IMR-90 (cell line): Measurements from ENCODE around the gene ZNRF3. TPM values are rescaled to one million over a fixed set of nuclear protein-coding genes. Genes with fewer than 3 reads are reported as not detected.

Experiments used
- ATAC-seq: fragments of 200-7000 bp; cut with Tn5 transposase; 2 replicates; pipeline ENCODE4 v1.9.1; 2020; ENCODE audit warnings: low read depth, mild to moderate bottlenecking, moderate library complexity
- BruUV-seq: library from RNA; stranded (reverse); fragments of 400-500 nt; replicated peaks from 2 replicates; lab custom pipeline; 2021; lab: Mats Ljungman, UMichigan
- CTCF ChIA-PET: fragments of 300-600 bp; formaldehyde crosslinking; extraction: SDS; loops from one replicate; lab custom pipeline; 2021; ENCODE audit warnings: antibody characterized with exemption; lab: Yijun Ruan, JAX
- POLR2A ChIA-PET: fragments of 300-600 bp; sonication (Branson Sonifier 250); formaldehyde crosslinking; loops from one replicate; lab custom pipeline; 2022; ENCODE audit warnings: antibody characterized with exemption; ENCODE audit not compliant: unreplicated experiment; lab: Charles Lee
- DNase-seq: peaks from one replicate; pipeline ENCODE4 v3.0.0; 2013
- H2AFZ ChIP-seq: replicated peaks from 2 replicates; pipeline ENCODE3; 2013; ENCODE audit warnings: low read length, mild to moderate bottlenecking; ENCODE audit not compliant: poor library complexity
- H2AK5ac ChIP-seq: 2 replicates; pipeline ENCODE4 v1.6.1; 2013; ENCODE audit warnings: low read depth, low read length, inconsistent platforms
- H2AK9ac ChIP-seq: replicated peaks from 2 replicates; pipeline ENCODE3; 2013; ENCODE audit warnings: mild to moderate bottlenecking, low read depth, low read length, moderate library complexity; ENCODE audit not compliant: poor library complexity
- H2BK120ac ChIP-seq: 2 replicates; pipeline ENCODE4 v1.6.1; 2013; ENCODE audit warnings: low read depth, low read length, inconsistent platforms
- H2BK15ac ChIP-seq: 3 replicates; pipeline ENCODE4 v1.6.1; 2013; ENCODE audit warnings: low read depth, low read length, inconsistent platforms
- H2BK20ac ChIP-seq: 2 replicates; pipeline ENCODE4 v1.6.1; 2013; ENCODE audit warnings: low read depth, mild to moderate bottlenecking, inconsistent platforms, low read length, moderate library complexity
- H2BK5ac ChIP-seq: 2 replicates; pipeline ENCODE4 v1.6.1; 2013; ENCODE audit warnings: mild to moderate bottlenecking, low read depth, low read length, inconsistent platforms; ENCODE audit not compliant: poor library complexity, severe bottlenecking
- H3K14ac ChIP-seq: replicated peaks from 2 replicates; pipeline ENCODE4 v1.6.1; 2013; ENCODE audit warnings: low read depth, low read length, inconsistent platforms
- H3K18ac ChIP-seq: 2 replicates; pipeline ENCODE4 v1.6.1; 2013; ENCODE audit warnings: low read depth, low read length, control low read depth
- H3K23ac ChIP-seq: 2 replicates; pipeline ENCODE4 v1.6.1; 2013; ENCODE audit warnings: low read depth, low read length, inconsistent platforms
- H3K27ac ChIP-seq: 2 replicates; pipeline ENCODE4 v1.5.1; 2013; ENCODE audit warnings: mild to moderate bottlenecking, control low read depth, low read length; ENCODE audit not compliant: insufficient read depth
- H3K27me3 ChIP-seq: 2 replicates; pipeline ENCODE4 v1.6.1; 2013; ENCODE audit warnings: low read length; ENCODE audit not compliant: control insufficient read depth, insufficient read depth
- H3K36me3 ChIP-seq: 2 replicates; pipeline ENCODE4 v1.6.1; 2013; ENCODE audit warnings: low read length, mixed read lengths; ENCODE audit not compliant: control insufficient read depth, insufficient read depth
- H3K4ac ChIP-seq: 2 replicates; pipeline ENCODE4 v1.6.1; 2013; ENCODE audit warnings: low read depth, low read length, inconsistent platforms
- H3K4me1 ChIP-seq: 2 replicates; pipeline ENCODE4 v1.6.1; 2013; ENCODE audit warnings: low read length, mixed read lengths; ENCODE audit not compliant: control insufficient read depth, insufficient read depth
- H3K4me2 ChIP-seq: 2 replicates; pipeline ENCODE4 v1.6.1; 2013; ENCODE audit warnings: low read depth, mild to moderate bottlenecking, control low read depth, low read length, moderate library complexity
- H3K4me3 ChIP-seq: 2 replicates; pipeline ENCODE4 v1.5.1; 2013; ENCODE audit warnings: low read depth, mild to moderate bottlenecking, control low read depth, low read length, moderate library complexity; ENCODE audit not compliant: insufficient read depth
- H3K56ac ChIP-seq: 2 replicates; pipeline ENCODE4 v1.6.1; 2013; ENCODE audit warnings: low read length, inconsistent platforms; ENCODE audit not compliant: insufficient read depth; ENCODE audit errors: extremely low read depth
- H3K79me1 ChIP-seq, 2 experiments: 2 replicates each; pipeline ENCODE4 v1.6.1; 2013; ENCODE audit warnings: low read length in 2 of 2, inconsistent platforms in 1 of 2, low read depth in 1 of 2
- H3K9ac ChIP-seq: 2 replicates; pipeline ENCODE4 v1.6.1; 2013; ENCODE audit warnings: low read depth, low read length, control low read depth
- H3K9me1 ChIP-seq: 2 replicates; pipeline ENCODE4 v1.6.1; 2013; ENCODE audit warnings: low read length, inconsistent platforms; ENCODE audit not compliant: insufficient read depth
- H3K9me3 ChIP-seq: 2 replicates; pipeline ENCODE4 v1.6.1; 2013; ENCODE audit warnings: low read length; ENCODE audit not compliant: control insufficient read depth, insufficient read depth
- H4K20me1 ChIP-seq: 2 replicates; pipeline ENCODE4 v1.6.1; 2013; ENCODE audit warnings: low read length, inconsistent platforms; ENCODE audit not compliant: insufficient read depth
- H4K5ac ChIP-seq: 2 replicates; pipeline ENCODE4 v1.6.1; 2013; ENCODE audit warnings: mild to moderate bottlenecking, low read depth, low read length, control low read depth
- H4K8ac ChIP-seq, 2 experiments: 2 replicates each; pipeline ENCODE4 v1.6.1; 2013; ENCODE audit warnings: low read depth in 2 of 2, low read length in 2 of 2, control low read depth in 1 of 2, inconsistent platforms in 1 of 2
- H4K91ac ChIP-seq: 2 replicates; pipeline ENCODE4 v1.6.1; 2013; ENCODE audit warnings: low read depth, low read length, inconsistent platforms; ENCODE audit not compliant: insufficient read depth
- CEBPB ChIP-seq: IDR thresholded peaks from 2 replicates; pipeline ENCODE4 v1.6.1; 2012; ENCODE audit warnings: low read depth, low read length, improper control_type of control experiment
- WGBS, 2 experiments: methylation state at CpG; one replicate each; pipeline versions ENCODE4 v1.1.5 to v1.1.7; 2013; ENCODE audit warnings: missing lambda C conversion rate in 2 of 2; ENCODE audit not compliant: insufficient read length in 1 of 2; ENCODE audit errors: extremely low coverage in 2 of 2; 5-methylcytosine and 5-hydroxymethylcytosine counted together
- dilution Hi-C: fragments of 300-500 bp; cut with HindIII; formaldehyde crosslinking; loops from one replicate; pipeline ENCODE4 v1.14.3; 2018; ENCODE audit warnings: low sequenced_read_pairs; ENCODE audit not compliant: unreplicated experiment
- in situ Hi-C: fragments of 300-500 bp; cut with MboI; formaldehyde crosslinking; loops from 3 replicates; pipeline ENCODE4 v1.14.3; 2019; ENCODE audit warnings: low sequenced_read_pairs, inconsistent platforms, mixed read lengths
- intact Hi-C: fragments of 100-400 bp; cut with micrococcal nuclease; formaldehyde crosslinking; loops from 2 replicates; pipeline ENCODE4 v1.10.0; 2022
- polyA plus RNA-seq, 3 experiments: library from polyadenylated mRNA; depleted of rRNA; stranded (reverse); fragments of >200 nt; gene quantifications; 2 replicates each; pipeline ENCODE4 v1.2.3, GENCODE V29; 2012; ENCODE audit warnings: low replicate concordance in 1 of 3
- total RNA-seq: library from RNA; depleted of rRNA; stranded (reverse); fragments of >200 nt; gene quantifications from 2 replicates; pipeline ENCODE4 v1.2.3, GENCODE V29; 2012

The ZNRF3 gene
- total and polyA plus RNA-seq, 2 of the 4 experiments (the other 2 are of a cell fraction) = 1.4 to 2.4 TPM

DNA sequence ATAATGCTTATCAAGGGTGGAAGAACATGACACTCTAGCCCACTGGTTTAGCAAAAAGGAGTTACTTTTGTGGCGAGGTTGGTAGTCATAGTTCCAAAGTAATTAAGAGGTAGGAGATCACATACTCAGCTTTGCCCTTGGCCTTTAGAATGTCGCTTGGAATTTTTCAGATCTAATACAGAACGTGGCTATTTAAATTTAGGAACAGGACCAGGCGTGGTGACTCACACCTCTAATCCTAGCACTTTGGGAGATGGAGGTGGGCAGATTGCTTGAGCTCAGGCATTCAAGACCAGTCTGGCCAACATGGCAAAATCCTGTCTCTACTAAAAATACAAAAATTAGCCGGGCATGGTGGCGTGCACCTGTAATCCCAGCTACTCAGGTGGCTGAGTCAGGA lies 26.1 kb upstream of the ZNRF3 start:
- in situ Hi-C loops = loop anchor here (5.0 kb wide), 2 partner anchors 180 to 390 kb away; no protein-coding TSS in a partner anchor

More for the DNA sequence above, 26.1 kb upstream of the ZNRF3 start:
- ChIA-PET CTCF (interaction anchor here (0.6 to 2.8 kb wide), 3 partner anchors 21 to 299 kb away, joined by 3 to 21 read pairs (median 3); no protein-coding TSS in a partner anchor), POLR2A (no interaction called here)
- no peaks in the 10 kb centered on the region for H3K79me1 ChIP-seq
- H2AK9ac ChIP-seq = no peak overlapping the region
- H3K27me3 ChIP-seq = no peaks in the 10 kb centered on the region
- dilution Hi-C loops (no loop called here), intact Hi-C loops (loop anchor here (10.0 kb wide), 1 partner anchor 98 kb away; no protein-coding TSS in a partner anchor)
- H4K8ac ChIP-seq = no peak overlapping the region
- no peaks in the 10 kb centered on the region for H4K20me1 ChIP-seq
- no peak overlapping the region for H3K14ac ChIP-seq
- ATAC-seq = no peak
- no peak overlapping the region for H4K91ac ChIP-seq
- no peaks in the 10 kb centered on the region for H3K36me3 ChIP-seq
- DNase-seq = no peak
- no peak overlapping the region for H2BK5ac ChIP-seq
- no peaks in the 10 kb centered on the region for H3K4me1 ChIP-seq
- no peak overlapping the region for H3K9ac ChIP-seq
- H2BK20ac ChIP-seq = no peak overlapping the region
- no peak overlapping the region for H3K56ac ChIP-seq
- H3K18ac ChIP-seq = no peak overlapping the region
- no peak overlapping the region for H3K4ac ChIP-seq
- no peak overlapping the region for H2AFZ ChIP-seq
- H3K9me3 ChIP-seq = no peaks in the 10 kb centered on the region
- no CpG with 5 or more reads among the region's 6 CpGs for WGBS, 2 experiments
- TF ChIP-seq CEBPB = no peak
- H2BK15ac ChIP-seq = no peak overlapping the region
- H3K27ac ChIP-seq = no peak overlapping the region
- H2BK120ac ChIP-seq = no peak overlapping the region
- H2AK5ac ChIP-seq = no peak overlapping the region
- H3K4me3 ChIP-seq = no peak overlapping the region
- no peak overlapping the region for H3K23ac ChIP-seq
- BruUV-seq = no TSS peak
- no peak overlapping the region for H3K4me2 ChIP-seq
- no peak overlapping the region for H4K5ac ChIP-seq
- peaks cover 3% of the 10 kb centered on the region; the same call in 1 of the 2 replicates for H3K9me1 ChIP-seq
